GM19193 (cell line): ENCODE measurements around the gene PLEKHB2.

ENCODE experiments used
- POLR2A ChIP-seq: IDR thresholded peaks from 4 replicates; pipeline ENCODE4 v1.6.1; 2011; ENCODE audit not compliant: insufficient read depth, insufficient read length; ENCODE audit errors: extremely low read depth

The PLEKHB2 gene, protein sequence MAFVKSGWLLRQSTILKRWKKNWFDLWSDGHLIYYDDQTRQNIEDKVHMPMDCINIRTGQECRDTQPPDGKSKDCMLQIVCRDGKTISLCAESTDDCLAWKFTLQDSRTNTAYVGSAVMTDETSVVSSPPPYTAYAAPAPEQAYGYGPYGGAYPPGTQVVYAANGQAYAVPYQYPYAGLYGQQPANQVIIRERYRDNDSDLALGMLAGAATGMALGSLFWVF

DNA sequence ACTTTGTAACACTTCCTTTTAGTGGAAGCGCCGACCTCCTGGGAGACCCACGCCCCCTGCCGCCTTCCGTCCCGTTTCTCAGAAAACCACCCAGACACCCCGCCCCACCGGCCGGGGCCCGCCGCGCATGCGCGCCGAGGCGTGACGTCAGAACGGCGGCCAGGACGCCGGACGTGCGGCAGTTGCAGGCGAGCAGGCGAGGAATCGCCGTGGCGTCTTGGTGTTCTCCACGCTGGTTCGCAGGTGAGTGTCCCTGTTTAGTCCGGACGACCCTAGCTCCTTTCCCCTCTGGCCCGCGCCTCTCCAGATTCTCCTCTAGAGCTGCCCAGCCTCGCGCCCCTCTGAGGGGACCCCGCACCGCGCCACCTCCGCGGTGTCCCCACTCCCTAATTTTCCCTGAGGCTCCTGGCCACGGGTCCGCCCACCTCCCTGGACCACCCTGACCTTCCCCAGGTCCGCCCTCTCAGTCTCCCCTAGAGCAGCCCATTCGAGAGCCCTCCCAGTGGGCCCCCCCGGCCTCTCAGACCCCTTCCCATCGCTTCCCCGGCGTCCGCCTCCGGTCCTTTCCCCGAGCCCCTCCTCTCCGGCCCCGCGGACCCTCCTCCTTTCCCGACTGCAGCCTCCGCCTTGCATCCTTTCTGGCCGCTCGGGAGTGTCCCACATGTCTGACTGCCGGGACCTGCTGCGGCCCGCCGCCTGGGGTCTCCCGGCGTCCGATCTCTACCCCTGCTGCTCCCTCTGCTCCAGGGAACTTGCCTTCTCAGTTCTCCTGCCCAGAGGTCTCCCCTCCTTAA, at the start of gene PLEKHB2:
Gene PLEKHB2, plus strand, starts transcription at position 181 of the 794 bp plus-strand sequence. CDS start 15,606 bp downstream, outside the sequence.
- peak; percentile 92 for TF ChIP-seq POLR2A

DNA sequence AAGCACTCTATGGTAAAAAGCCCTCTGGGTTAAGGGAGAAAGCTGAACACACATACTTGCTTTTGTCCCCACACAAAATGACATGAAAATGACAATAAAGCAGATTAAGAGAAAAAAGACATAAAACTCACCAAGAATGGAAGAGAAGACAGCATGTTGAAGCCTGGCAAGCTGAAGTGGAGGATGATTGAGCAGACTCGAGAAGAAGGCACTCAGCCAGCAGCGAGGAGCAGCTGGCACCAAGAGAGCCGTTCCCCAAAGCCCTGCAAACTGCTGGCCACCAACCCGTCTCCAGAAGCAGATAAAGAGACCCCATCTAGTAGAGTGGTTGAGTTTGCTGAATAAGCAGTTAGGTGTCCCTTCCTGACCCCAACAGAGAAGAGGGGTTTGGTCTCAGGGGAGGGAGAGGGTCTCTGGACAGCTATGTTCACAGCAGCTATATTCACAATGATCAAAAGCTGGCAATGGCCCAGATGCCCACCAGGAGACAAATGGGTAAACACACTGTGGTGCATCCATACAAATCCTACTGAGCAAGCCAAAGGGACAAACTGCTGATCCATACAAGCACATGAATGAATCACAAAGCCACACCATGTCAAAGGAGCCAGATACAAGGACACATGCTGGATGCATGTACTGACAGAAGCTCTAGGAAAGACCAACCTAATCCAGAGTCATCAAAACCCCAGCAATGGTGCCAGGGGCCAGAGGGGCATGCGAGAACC, 48.8 kb upstream of the PLEKHB2 start:
- no peak for TF ChIP-seq POLR2A

DNA sequence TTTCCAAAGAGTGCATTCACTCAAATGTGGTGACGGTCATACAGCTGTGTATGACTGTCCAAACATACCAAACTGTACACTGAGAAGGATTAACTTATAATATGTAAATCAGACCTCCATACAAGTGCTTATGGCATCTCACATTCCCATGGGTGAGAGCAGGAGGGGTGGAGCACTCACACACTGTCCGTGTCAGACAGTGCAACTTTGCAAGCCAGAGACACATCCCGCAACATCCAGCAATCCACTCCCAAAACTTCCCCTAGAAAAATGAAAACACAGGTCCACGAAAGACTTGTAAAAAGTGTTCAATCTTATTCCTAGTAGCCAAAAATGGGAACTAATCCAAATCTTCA, 48.2 kb upstream of the PLEKHB2 start:
- TF ChIP-seq POLR2A, result no peak

DNA sequence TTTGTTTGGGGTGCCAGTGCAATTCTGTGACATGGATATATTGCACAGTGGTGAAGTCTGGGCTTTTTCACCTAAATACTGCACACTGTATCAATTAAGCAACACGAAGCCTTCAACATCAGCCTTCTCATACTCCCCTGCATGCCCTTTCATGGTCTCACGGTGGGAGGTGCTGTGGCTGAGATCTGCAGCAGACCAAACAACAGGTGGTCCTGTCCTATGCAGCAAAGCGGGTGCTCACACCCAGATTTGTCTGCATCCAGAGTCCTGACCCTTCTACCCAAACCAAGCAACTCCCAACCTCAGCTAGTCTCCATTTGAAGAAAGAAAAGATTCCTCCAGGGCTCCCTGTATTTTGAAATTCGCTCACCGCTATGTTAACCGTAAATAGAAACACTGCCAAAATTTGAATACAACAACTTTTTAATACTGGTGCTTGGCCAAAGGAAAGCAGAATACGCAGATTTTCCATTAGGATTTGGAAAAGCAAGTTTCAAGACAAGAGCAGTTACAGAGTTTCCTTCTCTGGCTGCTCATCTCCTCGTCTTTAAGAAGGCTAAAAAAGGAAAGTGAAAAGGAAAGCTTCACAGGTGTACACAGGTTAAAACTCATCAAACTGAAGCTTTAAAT, 46.8 kb upstream of the PLEKHB2 start:
- TF ChIP-seq POLR2A, result no peak

DNA sequence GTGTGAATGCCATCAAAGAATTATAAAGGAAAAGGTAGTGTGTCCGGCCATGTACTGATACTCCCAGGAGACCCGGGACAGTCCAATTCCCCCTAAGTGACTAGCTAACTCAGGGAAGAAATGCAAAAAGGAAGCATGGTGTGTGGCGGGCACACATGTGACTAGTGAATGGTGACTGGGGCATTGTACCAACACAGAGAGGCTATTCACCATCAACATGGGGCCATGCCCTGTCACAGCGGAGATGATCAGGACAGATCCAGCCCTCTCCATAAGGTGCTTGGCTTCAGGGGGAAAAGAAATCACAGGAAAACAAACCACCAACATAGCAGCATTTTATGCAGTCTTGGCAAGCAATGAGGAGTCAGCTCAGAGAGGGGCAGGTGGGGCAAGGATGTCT, 46.2 kb upstream of the PLEKHB2 start:
- TF ChIP-seq POLR2A, result no peak

DNA sequence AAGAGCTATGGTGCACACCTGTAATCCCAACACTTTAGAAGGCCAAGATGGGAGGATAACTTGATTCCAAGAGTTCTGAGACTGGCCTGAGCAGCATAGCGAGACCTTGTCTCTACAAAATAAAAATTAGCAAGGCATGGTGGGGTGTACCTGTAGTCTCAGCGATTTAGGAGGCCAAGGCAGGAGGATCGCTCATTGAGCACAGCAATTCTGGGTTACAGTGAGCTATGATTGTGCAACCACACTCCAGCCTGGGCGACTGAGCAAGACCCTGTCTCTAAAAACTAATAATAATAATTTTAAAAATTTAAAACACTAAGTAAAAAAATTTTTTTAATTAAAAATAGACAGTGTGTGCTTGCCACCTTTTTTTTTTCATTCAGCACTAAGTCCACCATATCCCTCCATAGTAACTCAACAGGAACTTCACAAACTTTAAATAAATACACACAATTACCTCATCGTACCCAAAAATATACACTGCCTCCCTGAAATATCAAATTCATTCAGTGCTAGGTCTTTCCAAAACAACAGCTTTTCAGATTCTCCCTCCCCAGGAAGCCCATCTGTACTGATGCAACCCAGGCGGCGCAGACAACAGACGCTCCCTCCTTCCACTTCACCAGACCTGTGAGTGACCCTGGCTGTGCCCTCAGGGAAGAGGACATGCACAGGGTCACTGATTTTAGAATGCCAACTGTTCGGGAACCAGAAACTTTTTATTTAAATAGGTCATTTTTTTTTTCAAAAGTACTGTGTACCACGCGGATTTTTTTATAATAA, 41.4 kb upstream of the PLEKHB2 start:
- no peak for TF ChIP-seq POLR2A

DNA sequence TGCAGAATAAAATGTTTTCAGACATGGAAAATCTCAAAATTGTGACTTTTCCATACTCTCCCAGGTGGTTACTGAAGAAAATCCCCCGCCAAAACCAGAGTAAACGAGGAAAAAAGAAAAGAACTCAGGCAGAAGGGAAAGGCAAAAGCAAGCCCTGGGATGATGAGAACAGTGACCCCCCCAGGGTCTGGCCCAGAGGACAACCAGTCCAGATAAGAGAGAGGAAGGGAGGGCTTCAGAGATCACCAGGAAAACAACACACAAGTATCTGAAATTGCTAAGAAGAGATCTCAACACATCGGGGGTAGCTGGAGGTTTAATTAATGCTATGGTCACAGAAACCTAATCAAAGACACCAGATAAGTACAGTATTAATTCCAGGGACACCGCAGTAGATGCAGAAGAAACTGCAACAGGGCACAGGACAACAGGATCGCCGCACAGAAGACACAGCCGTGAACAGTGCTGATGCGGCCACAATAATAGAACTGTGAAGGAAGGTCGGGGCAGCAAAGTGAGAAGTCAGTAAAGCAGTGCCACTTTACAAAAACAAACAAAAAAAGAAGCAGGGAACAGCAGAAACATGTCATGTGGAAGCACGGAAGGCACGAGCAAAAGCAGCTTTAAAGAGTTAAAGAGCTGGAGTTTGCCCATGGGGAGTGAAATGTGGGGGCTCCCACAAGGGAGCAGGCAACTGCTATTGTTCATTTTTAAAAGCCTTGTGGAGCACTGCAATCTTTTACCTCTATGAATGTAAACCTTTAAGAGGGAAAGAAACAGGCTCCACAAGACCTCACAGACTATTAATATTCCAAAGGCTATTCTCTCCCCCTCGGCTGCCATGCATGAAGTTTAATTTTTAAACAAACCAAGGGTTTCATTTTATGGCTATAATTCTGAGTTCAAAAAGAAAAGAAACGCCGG, 40.3 kb upstream of the PLEKHB2 start:
- TF ChIP-seq POLR2A, result no peak

DNA sequence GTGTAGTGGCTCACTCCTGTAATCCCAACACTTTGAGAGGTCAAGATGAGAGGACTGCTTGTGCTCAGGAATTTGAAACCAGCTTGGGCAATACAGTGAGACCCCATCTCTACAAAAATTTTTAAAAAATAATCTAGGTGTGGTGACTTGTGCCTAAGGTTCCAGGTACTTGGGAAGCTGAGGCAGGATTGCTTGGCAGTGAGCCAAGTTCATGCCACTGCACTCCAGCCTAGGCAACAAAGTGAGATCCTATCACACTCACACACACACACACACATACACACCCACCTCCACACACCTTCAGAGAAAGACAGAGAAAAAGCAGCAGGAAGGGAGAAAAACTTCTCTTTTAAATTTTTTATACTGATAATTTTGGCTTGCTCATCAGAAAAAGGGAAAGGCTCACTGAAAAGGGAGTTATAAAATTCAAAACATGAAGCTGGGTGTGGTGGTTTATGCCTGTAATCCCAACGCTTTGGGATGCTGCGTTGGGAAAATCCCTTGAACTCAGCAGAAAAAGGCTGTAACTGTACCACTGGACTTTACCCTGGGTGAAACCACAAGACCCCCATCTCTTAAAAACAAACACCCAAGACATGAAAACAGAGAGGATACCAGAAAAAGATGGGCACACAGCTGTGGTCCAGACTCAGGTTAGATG, 37.5 kb upstream of the PLEKHB2 start:
- TF ChIP-seq POLR2A, result no peak

DNA sequence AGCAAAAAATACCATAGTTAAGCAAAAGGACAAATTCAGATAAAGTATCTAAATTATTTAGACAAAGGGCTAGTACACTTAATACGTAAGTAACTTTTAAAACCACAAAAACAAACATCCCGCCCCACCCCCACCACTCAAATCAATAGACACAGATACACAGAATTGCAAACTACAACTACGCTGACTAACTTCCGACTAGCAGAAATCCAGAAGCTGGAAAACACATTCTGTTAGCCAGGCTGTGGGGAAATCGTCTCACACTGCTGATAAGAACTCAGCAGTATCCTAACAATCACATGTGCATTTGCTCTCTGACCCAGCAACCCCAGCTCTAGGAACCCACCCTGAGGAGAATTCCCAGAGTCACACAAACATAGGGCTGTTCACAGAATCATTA, 28.4 kb upstream of the PLEKHB2 start:
- no peak for TF ChIP-seq POLR2A

DNA sequence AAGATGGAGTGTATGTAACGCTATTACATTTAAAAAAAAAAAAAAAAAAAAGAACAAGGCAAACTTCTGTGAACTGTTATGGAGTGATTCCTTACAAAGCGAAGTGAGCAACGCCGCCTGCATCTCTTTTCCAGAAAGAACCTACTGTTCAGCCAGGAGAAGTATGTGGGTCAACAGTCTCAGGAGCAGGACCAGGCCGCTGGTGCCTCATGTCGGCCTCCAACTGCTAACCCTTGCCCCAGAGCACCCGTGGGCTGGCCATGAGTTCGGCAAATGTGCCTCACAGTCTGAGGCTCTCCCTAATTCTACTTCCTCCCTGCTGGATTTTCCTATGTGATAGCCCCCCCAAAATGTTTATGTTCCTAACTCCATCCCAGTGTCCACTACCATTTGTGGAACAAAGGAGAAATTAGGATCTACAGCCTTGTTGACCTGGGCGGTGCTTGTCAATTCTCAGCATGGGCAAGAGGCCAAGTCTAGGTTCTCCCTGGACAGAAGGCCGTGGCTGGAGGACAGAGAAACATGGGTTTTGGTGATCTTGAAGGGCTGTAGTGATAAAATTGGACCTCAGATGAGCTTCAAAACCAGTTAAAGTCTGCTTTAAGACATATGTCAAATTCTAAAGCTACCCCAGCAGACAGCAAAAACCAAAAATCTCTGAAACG, 27.8 kb upstream of the PLEKHB2 start:
- no peak for TF ChIP-seq POLR2A

DNA sequence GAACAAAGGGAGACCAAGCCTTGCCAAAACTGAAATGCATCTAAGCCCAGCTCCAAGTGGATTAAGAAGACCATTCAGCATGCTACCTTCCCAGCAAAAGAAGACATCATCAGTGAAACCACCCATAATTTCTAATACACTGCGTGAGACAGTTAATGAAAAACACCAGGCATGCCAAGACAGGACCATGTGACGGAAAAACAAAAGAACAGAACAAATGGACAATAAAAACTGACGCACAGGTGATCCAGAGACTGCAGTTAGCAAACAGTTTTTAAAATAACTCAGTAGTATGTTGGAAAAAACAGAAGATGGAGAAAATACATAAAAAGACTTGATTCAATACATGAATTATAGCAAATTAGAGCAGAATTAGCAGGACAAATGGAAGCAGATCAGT, 27.2 kb upstream of the PLEKHB2 start:
- TF ChIP-seq POLR2A, result no peak

DNA sequence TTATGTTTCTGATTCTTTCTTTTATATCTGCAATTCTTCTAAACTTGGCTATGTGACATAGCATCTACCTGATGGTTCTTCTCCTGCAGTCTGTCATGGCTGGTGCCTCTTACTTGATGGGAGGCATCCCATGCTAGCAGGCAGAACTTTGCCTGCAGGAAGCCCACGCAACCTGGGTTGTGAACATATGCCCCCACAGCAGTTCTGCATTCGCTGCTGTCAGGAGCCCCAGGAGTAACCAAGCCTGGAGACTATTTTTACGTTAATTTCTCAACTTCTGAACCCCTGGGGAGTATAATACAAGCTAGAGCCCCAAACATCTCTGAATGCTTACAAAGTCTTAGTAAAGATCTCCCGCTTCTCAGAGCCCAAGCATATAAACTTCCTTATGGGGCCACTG, 23.9 kb upstream of the PLEKHB2 start:
- TF ChIP-seq POLR2A, result no peak
